OCI-LY7 (cell line): ENCODE measurements around the gene CFAP141. TPM values are rescaled to one million over a fixed set of nuclear protein-coding genes. Genes with fewer than 3 reads are reported as not detected.

ENCODE experiments used
- BruUV-seq: library from RNA; stranded (reverse); fragments of 400-500 nt; replicated peaks from 2 replicates; lab custom pipeline; 2021; lab: Mats Ljungman, UMichigan
- CTCF ChIA-PET: fragments of 300-600 bp; sonication (Branson Sonifier 250); formaldehyde crosslinking; loops from one replicate; lab custom pipeline; 2022; ENCODE audit warnings: antibody characterized with exemption; ENCODE audit not compliant: unreplicated experiment; lab: Charles Lee
- POLR2A ChIA-PET: fragments of 300-600 bp; sonication (Branson Sonifier 250); formaldehyde crosslinking; loops from one replicate; lab custom pipeline; 2022; ENCODE audit warnings: antibody characterized with exemption; lab: Charles Lee
- DNase-seq: peaks from one replicate; pipeline ENCODE4 v3.0.0-alpha.2; 2015; ENCODE audit warnings: low spot score
- H2AFZ ChIP-seq: fragments of 200-600 bp; sonication (generic), shearing (Covaris generic); 2 replicates; pipeline ENCODE4 v1.6.1; 2014; ENCODE audit warnings: mild to moderate bottlenecking, antibody characterized with exemption, low read length, moderate library complexity
- H3K27ac ChIP-seq: fragments of 200-600 bp; sonication (generic); 2 replicates; pipeline ENCODE4 v1.5.1; 2014; ENCODE audit warnings: mixed run types, low read depth, mild to moderate bottlenecking, moderate library complexity, low read length, inconsistent platforms; ENCODE audit not compliant: poor library complexity, severe bottlenecking
- H3K36me3 ChIP-seq: fragments of 200-600 bp; sonication (generic); 2 replicates; pipeline ENCODE4 v1.6.1; 2014; ENCODE audit warnings: mild to moderate bottlenecking, antibody characterized with exemption, low read length, moderate library complexity, mixed read lengths; ENCODE audit not compliant: insufficient read depth
- H3K4me1 ChIP-seq: fragments of 200-600 bp; sonication (generic); 2 replicates; pipeline ENCODE4 v1.5.1; 2014; ENCODE audit warnings: mild to moderate bottlenecking, low read length; ENCODE audit not compliant: insufficient read depth, poor library complexity, severe bottlenecking
- H3K4me2 ChIP-seq: fragments of 200-600 bp; sonication (generic); 2 replicates; pipeline ENCODE4 v1.6.1; 2014; ENCODE audit warnings: mild to moderate bottlenecking, low read length
- H3K4me3 ChIP-seq: fragments of 200-600 bp; sonication (generic); 2 replicates; pipeline ENCODE4 v1.5.1; 2014; ENCODE audit warnings: mild to moderate bottlenecking, low read depth, low read length; ENCODE audit not compliant: poor library complexity, severe bottlenecking
- H3K79me2 ChIP-seq: fragments of 200-600 bp; sonication (generic); 2 replicates; pipeline ENCODE4 v1.6.1; 2016; ENCODE audit warnings: low read depth, mild to moderate bottlenecking, low read length, moderate library complexity, mixed read lengths; ENCODE audit not compliant: insufficient read depth
- H3K9me2 ChIP-seq: fragments of 200-600 bp; sonication (generic); 2 replicates; pipeline ENCODE4 v1.6.1; 2016; ENCODE audit warnings: mild to moderate bottlenecking, low read length, mixed read lengths; ENCODE audit not compliant: insufficient read depth
- H3K9me3 ChIP-seq: fragments of 200-600 bp; sonication (generic); 2 replicates; pipeline ENCODE4 v1.6.1; 2014; ENCODE audit warnings: mild to moderate bottlenecking, mixed run types, low read length, mixed read lengths
- H4K20me1 ChIP-seq: fragments of 200-600 bp; sonication (generic); 2 replicates; pipeline ENCODE4 v1.6.1; 2014; ENCODE audit warnings: mild to moderate bottlenecking, antibody characterized with exemption, low read length, moderate library complexity, mixed read lengths; ENCODE audit not compliant: insufficient read depth
- CTCF ChIP-seq: fragments of 200-600 bp; sonication (generic); conservative IDR thresholded peaks from 2 replicates; pipeline ENCODE4 v1.5.1; 2014; ENCODE audit warnings: mild to moderate bottlenecking, antibody characterized with exemption, low read length, moderate library complexity, mixed read lengths
- EZH2phosphoT487 ChIP-seq: fragments of 200-600 bp; sonication (generic); IDR thresholded peaks from 2 replicates; pipeline ENCODE4 v1.6.1; 2018; ENCODE audit warnings: low read depth, borderline replicate concordance, mild to moderate bottlenecking, mixed run types, antibody characterized with exemption, low read length, moderate library complexity, mixed read lengths
- intact Hi-C: fragments of 100-400 bp; cut with micrococcal nuclease; formaldehyde crosslinking; loops from one replicate; pipeline ENCODE4 v1.10.0; 2022; ENCODE audit not compliant: unreplicated experiment
- total RNA-seq, 2 experiments: library from RNA; depleted of rRNA in 1 of 2; stranded (reverse); fragments of >200 nt in 1 of 2; shearing (Covaris generic) in 1 of 2; gene quantifications; 2 replicates each; pipeline ENCODE4 v1.2.3, GENCODE V29; 2014 to 2022

Gene CFAP141
- total RNA-seq, 2 experiments from 2014 or later = not detected

- Histone ChIP-seq H3K4me2 (peak overlapping the region; percentile 37; the same call in 1 of the 2 replicates), H2AFZ (peak overlapping the region; percentile 56; the same call in 1 of the 2 replicates), H3K9me2 (no peaks in the 10 kb centered on the region), H3K9me3 (no peaks in the 10 kb centered on the region), H3K4me1 (no peaks in the 10 kb centered on the region), H3K27ac (no peak overlapping the region), H3K79me2 (no peaks in the 10 kb centered on the region), H4K20me1 (no peaks in the 10 kb centered on the region), H3K4me3 (no peak overlapping the region), H3K36me3 (no peaks in the 10 kb centered on the region)
- intact Hi-C loops = loop anchor here (1.0 kb wide), 2 partner anchors 73 to 136 kb away; partner anchors contain the start of gene HAX1
- TF ChIP-seq CTCF (no peak), EZH2phosphoT487 (no peak)
- BruUV-seq = no TSS peak
- ChIA-PET POLR2A (interaction anchor here (0.6 to 1.2 kb wide), 2 partner anchors 71 to 135 kb away, joined by 3 to 5 read pairs; no protein-coding TSS in a partner anchor), CTCF (interaction anchor here (1.3 kb wide), 1 partner anchor 72 kb away, joined by 3 read pairs; the partner anchor contains the start of gene HAX1)
- no peak for DNase-seq
Observed at GRCh38 chr1:154199563-154199879, 6.6 kb downstream of the CFAP141 start.

DNA sequence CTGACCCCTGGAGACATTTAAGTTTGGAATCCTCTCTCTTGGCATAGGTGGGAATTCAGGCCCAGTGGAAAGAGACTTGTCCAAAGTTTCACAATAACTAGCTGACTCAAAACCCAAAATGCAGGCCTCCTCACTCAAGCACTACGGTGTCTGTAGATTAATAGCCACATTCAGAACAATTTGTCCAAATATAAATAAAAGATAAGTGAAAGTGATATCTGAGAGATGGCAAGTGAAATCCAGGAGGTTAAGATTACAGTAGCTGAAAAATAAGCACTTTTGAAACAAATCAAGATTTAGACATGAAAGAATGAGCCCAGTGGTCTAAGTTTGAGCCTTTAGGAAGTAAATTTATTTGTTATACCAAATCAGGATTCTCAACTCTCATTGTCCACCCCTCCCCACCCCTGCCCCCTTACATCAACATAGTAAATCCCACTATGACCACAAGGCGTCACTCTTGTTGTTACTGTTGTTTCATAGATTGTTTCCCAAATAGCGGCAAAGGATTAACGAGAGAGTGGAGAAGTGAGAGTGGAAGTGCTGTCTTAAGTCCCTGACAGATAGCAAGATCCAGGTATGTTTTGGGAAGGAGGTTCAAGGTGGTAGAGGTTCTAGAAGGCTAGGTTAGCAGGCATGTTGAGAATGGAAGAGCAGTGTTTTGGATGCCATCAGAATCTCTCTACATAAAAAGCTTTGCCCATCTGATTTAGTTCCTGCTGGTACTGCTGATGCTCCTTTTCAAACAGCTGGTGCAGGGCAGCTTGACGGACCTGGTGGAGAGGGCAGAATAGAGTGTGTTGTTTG, 7.2 kb downstream of the CFAP141 start:
- Histone ChIP-seq H3K4me3 (no peak overlapping the region), H3K4me1 (no peaks in the 10 kb centered on the region), H3K9me2 (no peaks in the 10 kb centered on the region), H3K27ac (no peak overlapping the region), H3K9me3 (no peaks in the 10 kb centered on the region), H3K79me2 (no peaks in the 10 kb centered on the region), H3K36me3 (no peaks in the 10 kb centered on the region), H2AFZ (peak overlapping the region; percentile 56; the same call in 1 of the 2 replicates), H4K20me1 (no peaks in the 10 kb centered on the region), H3K4me2 (peak overlapping the region; percentile 37)
- no TSS peak for BruUV-seq
- POLR2A ChIA-PET = interaction anchor here (0.6 to 1.2 kb wide), 2 partner anchors 72 to 136 kb away, joined by 3 to 5 read pairs; no protein-coding TSS in a partner anchor
- CTCF ChIA-PET = interaction anchor here (1.3 kb wide), 1 partner anchor 73 kb away, joined by 3 read pairs; the partner anchor contains the start of gene HAX1
- intact Hi-C loops = loop anchor here (1.0 kb wide), 2 partner anchors 73 to 136 kb away; partner anchors contain the start of gene HAX1
- no peak for TF ChIP-seq EZH2phosphoT487
- TF ChIP-seq CTCF = peak; percentile 86
- DNase-seq = peak; percentile 71

DNA sequence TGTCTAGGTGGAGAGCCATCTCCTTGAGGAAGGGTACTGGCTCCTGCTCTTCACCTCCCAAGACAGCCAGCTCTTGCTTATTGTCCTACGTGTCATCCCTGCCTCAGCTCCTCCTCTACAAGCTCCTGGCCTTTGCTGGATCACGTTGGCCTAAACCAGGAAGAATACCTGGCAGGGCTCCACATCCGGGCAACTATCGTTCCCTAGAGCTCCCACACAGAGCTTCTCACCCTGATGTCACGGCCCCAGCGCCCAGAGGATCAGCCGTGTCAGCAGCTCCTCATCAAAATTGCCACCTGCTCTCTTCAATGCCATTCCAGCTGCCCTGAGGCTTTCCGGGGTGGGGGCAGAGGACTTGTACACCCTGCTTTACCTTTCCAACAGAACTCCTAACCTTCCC, 12.3 kb downstream of the CFAP141 start:
- H3K4me2 ChIP-seq = no peak overlapping the region
- H2AFZ ChIP-seq = no peak overlapping the region

More for the DNA sequence above, 12.3 kb downstream of the CFAP141 start:
- no peaks in the 10 kb centered on the region for H3K79me2 ChIP-seq
- CTCF ChIA-PET = no interaction called here
- no peak for DNase-seq
- intact Hi-C loops = no loop called here
- H4K20me1 ChIP-seq = no peaks in the 10 kb centered on the region
- no peaks in the 10 kb centered on the region for H3K4me1 ChIP-seq
- POLR2A ChIA-PET = interaction anchor here (1.3 kb wide), 1 partner anchor 16 kb away, joined by 3 read pairs; no protein-coding TSS in a partner anchor
- TF ChIP-seq EZH2phosphoT487 (no peak), CTCF (no peak)
- no TSS peak for BruUV-seq
- no peak overlapping the region for H3K27ac ChIP-seq
- no peaks in the 10 kb centered on the region for H3K9me2 ChIP-seq
- no peaks in the 10 kb centered on the region for H3K36me3 ChIP-seq
- no peaks in the 10 kb centered on the region for H3K9me3 ChIP-seq
- no peak overlapping the region for H3K4me3 ChIP-seq
